HAP-1 (cell line): Measurements from ENCODE around the gene CFAP45.

ENCODE experiments used
- DNase-seq, 2 experiments: peaks; one replicate each; pipeline ENCODE4 v3.0.0-alpha.2; 2016 to 2020; ENCODE audit warnings: low spot score in 2 of 2
- H3K27me3 ChIP-seq: fragments of 250-450 bp; sonication (Bioruptor Pico); 2 replicates; pipeline ENCODE4 v1.5.1; 2020; ENCODE audit warnings: low read depth, mild to moderate bottlenecking, moderate library complexity
- H3K36me3 ChIP-seq: fragments of 250-450 bp; sonication (Bioruptor Pico); replicated peaks from 2 replicates; pipeline ENCODE4 v1.5.1; 2020; ENCODE audit warnings: mild to moderate bottlenecking
- H3K4me1 ChIP-seq: fragments of 250-450 bp; sonication (Bioruptor Pico); 2 replicates; pipeline ENCODE4 v1.5.1; 2020; ENCODE audit warnings: mild to moderate bottlenecking
- H3K4me3 ChIP-seq: fragments of 250-450 bp; sonication (Bioruptor Pico); 2 replicates; pipeline ENCODE4 v1.5.1; 2020; ENCODE audit warnings: mild to moderate bottlenecking, moderate library complexity
- H3K9me3 ChIP-seq: fragments of 250-450 bp; sonication (Bioruptor Pico); 2 replicates; pipeline ENCODE4 v1.5.1; 2020; ENCODE audit warnings: mild to moderate bottlenecking, moderate library complexity
- in situ Hi-C: fragments of 300-500 bp; cut with MboI; formaldehyde crosslinking; loops from 3 replicates; pipeline ENCODE4 v1.14.3; 2020; ENCODE audit warnings: low sequenced_read_pairs, inconsistent platforms, mixed read lengths

Gene CFAP45

GRCh38 chr1:159879977-159880376 is 20.0 kb downstream of the CFAP45 start:
- Histone ChIP-seq H3K9me3 (no peaks in the 10 kb centered on the region), H3K27me3 (no peaks in the 10 kb centered on the region), H3K36me3 (no peaks in the 10 kb centered on the region), H3K4me1 (no peaks in the 10 kb centered on the region), H3K4me3 (no peak overlapping the region)
- in situ Hi-C loops, result no loop called here
- DNase-seq, result no peak

GRCh38 chr1:159879136-159879535 is 20.8 kb downstream of the CFAP45 start:
- no peak overlapping the region for H3K4me3 ChIP-seq
- H3K4me1 ChIP-seq, result no peaks in the 10 kb centered on the region
- H3K9me3 ChIP-seq, result no peaks in the 10 kb centered on the region
- H3K36me3 ChIP-seq, result no peaks in the 10 kb centered on the region
- in situ Hi-C loops, result no loop called here
- no peak for DNase-seq
- H3K27me3 ChIP-seq, result no peaks in the 10 kb centered on the region

DNA sequence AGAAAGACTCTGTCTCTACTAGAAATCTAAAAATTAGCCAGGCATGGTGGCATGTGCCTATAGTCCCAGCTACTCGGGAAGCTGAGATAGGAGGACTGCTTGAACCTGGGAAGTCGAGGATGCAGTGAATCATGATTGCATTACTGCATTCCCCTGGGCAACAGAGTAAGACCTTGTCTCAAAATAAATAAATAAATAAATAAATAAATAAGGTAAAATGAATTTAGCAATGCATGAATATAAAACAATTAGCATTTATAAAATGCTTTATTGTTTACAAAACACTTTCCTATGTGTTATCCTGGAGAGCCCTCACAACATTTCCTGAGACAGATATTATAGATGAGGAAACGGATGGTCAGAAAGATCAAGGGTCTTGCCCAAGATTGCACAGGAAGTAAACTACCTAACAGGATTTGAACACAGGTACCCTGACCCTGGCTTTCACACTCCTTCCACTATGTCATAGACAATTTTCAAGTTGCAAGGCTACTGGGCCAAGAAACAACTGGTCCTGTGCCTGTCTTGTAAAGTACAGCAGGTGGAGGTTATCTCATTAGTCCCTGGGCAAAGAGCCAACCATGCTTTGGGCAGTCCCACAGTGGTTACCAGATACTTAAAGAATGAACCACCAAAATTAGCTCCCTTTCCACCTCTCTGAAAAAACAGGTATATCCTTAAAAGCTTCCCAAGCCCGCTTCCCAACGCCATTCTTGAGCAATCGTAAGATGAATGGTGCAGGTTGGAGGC is 22.1 kb downstream of the CFAP45 start:
- no peaks in the 10 kb centered on the region for H3K36me3 ChIP-seq
- in situ Hi-C loops, result no loop called here
- no peak for DNase-seq
- no peaks in the 10 kb centered on the region for H3K27me3 ChIP-seq
- H3K9me3 ChIP-seq, result no peaks in the 10 kb centered on the region
- H3K4me3 ChIP-seq, result no peak overlapping the region
- H3K4me1 ChIP-seq, result no peaks in the 10 kb centered on the region

GRCh38 chr1:159873530-159874143 is 26.3 kb downstream of the CFAP45 start:
- Histone ChIP-seq H3K4me1 (no peaks in the 10 kb centered on the region), H3K36me3 (no peaks in the 10 kb centered on the region), H3K4me3 (no peak overlapping the region), H3K27me3 (no peaks in the 10 kb centered on the region), H3K9me3 (no peaks in the 10 kb centered on the region)
- DNase-seq, result no peak
- in situ Hi-C loops, result no loop called here

GRCh38 chr1:159872891-159873290 is 27.1 kb downstream of the CFAP45 start:
- no peaks in the 10 kb centered on the region for H3K4me1 ChIP-seq
- H3K4me3 ChIP-seq, result no peak overlapping the region
- no peaks in the 10 kb centered on the region for H3K27me3 ChIP-seq
- no peak for DNase-seq
- in situ Hi-C loops, result no loop called here
- H3K9me3 ChIP-seq, result no peaks in the 10 kb centered on the region
- H3K36me3 ChIP-seq, result no peaks in the 10 kb centered on the region

DNA sequence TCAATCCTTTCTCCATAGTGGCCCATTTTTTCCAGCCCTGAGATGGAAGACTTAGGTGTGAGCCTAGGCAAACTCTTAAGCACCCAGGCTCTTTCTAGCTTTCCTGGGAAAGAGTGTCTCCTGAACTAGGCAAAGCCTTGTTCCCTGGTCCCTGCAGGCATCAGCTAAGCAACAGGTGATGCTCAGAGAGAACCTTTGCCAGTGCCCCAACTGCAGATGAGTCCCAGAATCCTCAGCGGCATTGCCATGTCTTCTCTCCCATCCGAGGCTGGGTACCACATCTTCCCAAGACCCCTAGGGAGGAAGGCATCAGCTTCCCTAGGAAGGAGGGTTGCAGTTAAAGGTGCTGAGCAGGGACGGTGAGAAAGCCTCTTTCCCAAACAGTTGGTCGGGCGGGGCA is 29.3 kb downstream of the CFAP45 start:
- in situ Hi-C loops, result no loop called here
- H3K4me1 ChIP-seq, result no peaks in the 10 kb centered on the region
- no peaks in the 10 kb centered on the region for H3K27me3 ChIP-seq
- H3K36me3 ChIP-seq, result no peaks in the 10 kb centered on the region
- no peak overlapping the region for H3K4me3 ChIP-seq
- no peak for DNase-seq
- H3K9me3 ChIP-seq, result no peaks in the 10 kb centered on the region

DNA sequence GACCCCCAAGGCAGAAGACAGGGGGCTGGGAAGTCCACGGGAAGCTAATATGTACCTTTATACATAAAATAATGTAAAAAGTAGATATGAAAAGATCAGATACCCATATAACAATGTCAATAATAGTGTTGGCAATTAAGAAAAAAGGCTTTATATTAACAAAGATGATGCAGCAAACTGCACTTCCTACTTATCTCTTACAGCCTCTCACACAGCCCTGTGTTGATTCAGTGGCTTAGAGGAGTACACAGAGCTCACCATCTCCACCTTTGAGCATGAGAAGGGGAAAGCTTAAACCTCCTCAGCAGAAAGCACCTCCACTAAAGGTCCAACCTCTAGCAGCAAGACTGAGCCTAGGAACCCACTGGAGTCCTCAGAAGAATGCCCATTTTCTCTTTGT is 30.4 kb downstream of the CFAP45 start:
- in situ Hi-C loops, result no loop called here
- no peak for DNase-seq
- Histone ChIP-seq H3K4me1 (no peaks in the 10 kb centered on the region), H3K4me3 (no peak overlapping the region), H3K27me3 (no peaks in the 10 kb centered on the region), H3K36me3 (no peaks in the 10 kb centered on the region), H3K9me3 (no peaks in the 10 kb centered on the region)

- H3K27me3 ChIP-seq, result no peaks in the 10 kb centered on the region
- H3K4me1 ChIP-seq, result no peaks in the 10 kb centered on the region
- DNase-seq, result no peak
- no peak overlapping the region for H3K4me3 ChIP-seq
- no peaks in the 10 kb centered on the region for H3K9me3 ChIP-seq
- in situ Hi-C loops, result no loop called here
- H3K36me3 ChIP-seq, result no peaks in the 10 kb centered on the region
Observed at GRCh38 chr1:159869173-159869572, 30.8 kb downstream of the CFAP45 start.

DNA sequence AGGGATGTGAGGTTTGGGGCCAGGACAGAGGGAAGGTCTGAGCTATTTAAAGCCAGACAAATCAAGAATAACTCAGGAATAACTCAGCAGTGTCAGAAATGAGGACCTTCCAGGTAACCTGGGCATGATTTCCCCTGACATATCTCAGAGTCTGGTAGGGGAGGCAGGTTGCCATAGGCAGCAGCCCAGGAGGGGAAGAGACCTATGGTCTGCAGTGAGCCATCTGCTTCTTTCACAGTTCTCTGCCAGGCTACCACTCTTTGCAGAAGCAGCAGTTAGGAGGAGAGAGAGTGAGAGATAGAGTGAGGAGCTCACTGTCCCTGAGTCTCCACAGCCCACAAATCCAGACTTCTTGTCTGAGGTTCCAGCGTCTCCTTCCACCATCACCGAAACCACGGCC is 31.2 kb downstream of the CFAP45 start:
- no peak overlapping the region for H3K4me3 ChIP-seq
- in situ Hi-C loops, result no loop called here
- DNase-seq, result no peak
- no peaks in the 10 kb centered on the region for H3K36me3 ChIP-seq
- H3K4me1 ChIP-seq, result no peaks in the 10 kb centered on the region
- H3K9me3 ChIP-seq, result no peaks in the 10 kb centered on the region
- no peaks in the 10 kb centered on the region for H3K27me3 ChIP-seq

DNA sequence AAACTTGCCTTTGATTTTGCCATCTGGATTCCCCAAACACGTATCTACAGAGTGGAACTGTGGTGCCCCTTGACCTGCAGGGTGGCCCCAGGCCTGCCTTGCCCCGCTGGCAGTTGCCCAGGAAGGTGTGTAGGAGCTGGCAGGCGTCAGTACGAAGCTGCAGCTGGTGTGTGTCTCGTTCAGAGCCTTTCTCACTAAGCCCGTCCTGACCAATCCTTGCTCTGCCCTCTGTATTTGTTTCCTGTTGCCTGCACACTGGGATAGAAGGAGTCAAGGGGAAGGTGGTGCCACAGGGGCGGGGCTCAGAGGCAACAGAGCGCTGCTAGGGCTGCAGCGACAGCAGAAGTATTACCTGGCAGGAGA is 32.3 kb downstream of the CFAP45 start:
- no peak for DNase-seq
- in situ Hi-C loops, result no loop called here
- Histone ChIP-seq H3K9me3 (no peaks in the 10 kb centered on the region), H3K36me3 (no peaks in the 10 kb centered on the region), H3K4me3 (no peak overlapping the region), H3K4me1 (no peaks in the 10 kb centered on the region), H3K27me3 (no peaks in the 10 kb centered on the region)

- no peak for DNase-seq
- Histone ChIP-seq H3K4me1 (no peaks in the 10 kb centered on the region), H3K27me3 (no peaks in the 10 kb centered on the region), H3K36me3 (no peaks in the 10 kb centered on the region), H3K9me3 (no peaks in the 10 kb centered on the region), H3K4me3 (no peak overlapping the region)
- in situ Hi-C loops, result no loop called here
Observed at GRCh38 chr1:159866905-159867663, 32.9 kb downstream of the CFAP45 start.

GRCh38 chr1:159866066-159866465 is 33.9 kb downstream of the CFAP45 start:
- Histone ChIP-seq H3K9me3 (no peaks in the 10 kb centered on the region), H3K36me3 (no peaks in the 10 kb centered on the region), H3K4me1 (no peaks in the 10 kb centered on the region), H3K27me3 (peaks cover 3% of the 10 kb centered on the region; the same call in 1 of the 2 replicates), H3K4me3 (no peak overlapping the region)
- DNase-seq, result no peak
- in situ Hi-C loops, result no loop called here

DNA sequence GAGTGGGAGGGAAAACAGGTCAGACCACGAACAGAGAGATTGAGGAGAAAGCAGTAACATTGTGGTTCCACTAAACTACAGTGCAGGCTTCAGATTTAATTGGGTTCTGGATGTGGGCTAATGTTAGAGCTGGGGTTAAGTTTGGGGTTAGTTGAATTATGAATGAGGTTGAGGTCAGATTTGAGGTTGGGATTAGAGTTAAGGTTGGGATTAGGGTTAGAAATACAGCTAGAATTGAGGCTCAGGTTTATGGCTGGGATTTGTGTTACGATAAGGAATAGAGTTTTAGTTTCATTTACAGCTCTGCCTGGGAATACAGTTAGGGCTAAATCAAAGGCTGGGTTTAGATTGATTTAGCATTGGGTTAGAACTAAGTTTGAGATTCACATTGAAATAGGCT is 35.7 kb downstream of the CFAP45 start:
- no peak overlapping the region for H3K4me3 ChIP-seq
- peaks cover 3% of the 10 kb centered on the region; the same call in 1 of the 2 replicates for H3K27me3 ChIP-seq
- H3K9me3 ChIP-seq, result no peaks in the 10 kb centered on the region
- DNase-seq, result no peak
- no peaks in the 10 kb centered on the region for H3K36me3 ChIP-seq
- in situ Hi-C loops, result no loop called here
- no peaks in the 10 kb centered on the region for H3K4me1 ChIP-seq

DNA sequence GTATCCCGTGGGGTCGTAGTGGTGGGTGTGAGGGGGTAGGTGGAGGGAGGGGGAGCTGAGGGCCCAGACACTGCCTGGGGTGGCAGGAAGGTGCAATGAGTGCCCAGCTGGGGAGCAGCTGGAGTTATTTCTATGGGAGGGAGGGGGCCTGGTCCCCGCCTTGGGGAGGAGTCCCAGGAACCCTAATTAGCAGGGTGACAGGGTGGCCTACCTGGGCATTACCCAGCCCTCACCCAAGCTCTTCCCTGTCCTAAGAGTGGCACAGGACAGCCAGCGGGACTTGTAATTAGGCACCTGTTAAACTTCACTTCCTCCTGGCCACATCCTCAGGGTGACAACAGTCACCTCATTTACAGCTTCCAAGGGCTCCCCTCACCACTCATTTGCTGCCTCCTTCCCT is 37.4 kb downstream of the CFAP45 start, which contains the start of gene VSIG8:
TSS of gene VSIG8 (minus strand) at position 101 of the 400 bp plus-strand sequence. CDS start 136 bp downstream, outside the sequence.
- Histone ChIP-seq H3K36me3 (no peaks in the 10 kb centered on the region), H3K27me3 (peaks cover 3% of the 10 kb centered on the region; the same call in 1 of the 2 replicates), H3K4me1 (no peaks in the 10 kb centered on the region), H3K9me3 (no peaks in the 10 kb centered on the region), H3K4me3 (no peak within 1 kb of the TSS)
- in situ Hi-C loops, result no loop called here
- no peak for DNase-seq
